Activated naive CD4-positive, alpha-beta T cell treated with anti-CD3 and anti-CD28 coated beads, Interleukin-2, amount 50 U/mL, for 24 hours (primary cell): ENCODE data around the gene ABCD3.
"Not testable (repeated sequence)": the region's sequence is repeated elsewhere in the genome, so short reads cannot be mapped to it uniquely, and the experiment has no call there.

Experiments used
- H3K27ac Mint-ChIP-seq: one replicate; pipeline ENCODE4 v1.8.0; 2021; ENCODE audit warnings: mild to moderate bottlenecking, mixed read lengths
- H3K27me3 Mint-ChIP-seq: one replicate; pipeline ENCODE4 v1.8.0; 2021; ENCODE audit warnings: mixed read lengths
- H3K36me3 Mint-ChIP-seq: one replicate; pipeline ENCODE4 v1.8.0; 2021; ENCODE audit warnings: mixed read lengths
- H3K4me1 Mint-ChIP-seq: one replicate; pipeline ENCODE4 v1.8.0; 2021; ENCODE audit warnings: mixed read lengths
- H3K4me3 Mint-ChIP-seq: one replicate; pipeline ENCODE4 v1.8.0; 2021; ENCODE audit warnings: mild to moderate bottlenecking, mixed read lengths
- H3K9me3 Mint-ChIP-seq: one replicate; pipeline ENCODE4 v1.8.0; 2021; ENCODE audit warnings: mixed read lengths

The ABCD3 gene

GRCh38 chr1:94428927-94429528 lies 10.8 kb downstream of the ABCD3 start:
- not testable (repeated sequence) for H3K9me3 Mint-ChIP-seq, H3K27me3 Mint-ChIP-seq, H3K4me3 Mint-ChIP-seq, H3K36me3 Mint-ChIP-seq, H3K27ac Mint-ChIP-seq
- H3K4me1 Mint-ChIP-seq, result peaks cover 58% of the 10 kb centered on the region

GRCh38 chr1:94430066-94430465 lies 11.9 kb downstream of the ABCD3 start:
- Mint-ChIP-seq H3K36me3 (peaks cover 11% of the 10 kb centered on the region), H3K4me1 (peaks cover 59% of the 10 kb centered on the region)
- not testable (repeated sequence) for H3K27ac Mint-ChIP-seq, H3K27me3 Mint-ChIP-seq, H3K4me3 Mint-ChIP-seq, H3K9me3 Mint-ChIP-seq

GRCh38 chr1:94433866-94434265 lies 15.7 kb downstream of the ABCD3 start:
- peaks cover 7% of the 10 kb centered on the region for H3K9me3 Mint-ChIP-seq
- no peak overlapping the region for H3K27ac Mint-ChIP-seq
- peaks cover 17% of the 10 kb centered on the region for H3K36me3 Mint-ChIP-seq
- no peak overlapping the region for H3K4me3 Mint-ChIP-seq
- no peaks in the 10 kb centered on the region for H3K27me3 Mint-ChIP-seq
- peaks cover 50% of the 10 kb centered on the region for H3K4me1 Mint-ChIP-seq

GRCh38 chr1:94434365-94435045 lies 16.3 kb downstream of the ABCD3 start:
- H3K27ac Mint-ChIP-seq, result no peak overlapping the region
- H3K27me3 Mint-ChIP-seq, result no peaks in the 10 kb centered on the region
- H3K9me3 Mint-ChIP-seq, result peaks cover 7% of the 10 kb centered on the region
- H3K4me3 Mint-ChIP-seq, result no peak overlapping the region
- peaks cover 51% of the 10 kb centered on the region for H3K4me1 Mint-ChIP-seq
- H3K36me3 Mint-ChIP-seq, result peaks cover 15% of the 10 kb centered on the region

DNA sequence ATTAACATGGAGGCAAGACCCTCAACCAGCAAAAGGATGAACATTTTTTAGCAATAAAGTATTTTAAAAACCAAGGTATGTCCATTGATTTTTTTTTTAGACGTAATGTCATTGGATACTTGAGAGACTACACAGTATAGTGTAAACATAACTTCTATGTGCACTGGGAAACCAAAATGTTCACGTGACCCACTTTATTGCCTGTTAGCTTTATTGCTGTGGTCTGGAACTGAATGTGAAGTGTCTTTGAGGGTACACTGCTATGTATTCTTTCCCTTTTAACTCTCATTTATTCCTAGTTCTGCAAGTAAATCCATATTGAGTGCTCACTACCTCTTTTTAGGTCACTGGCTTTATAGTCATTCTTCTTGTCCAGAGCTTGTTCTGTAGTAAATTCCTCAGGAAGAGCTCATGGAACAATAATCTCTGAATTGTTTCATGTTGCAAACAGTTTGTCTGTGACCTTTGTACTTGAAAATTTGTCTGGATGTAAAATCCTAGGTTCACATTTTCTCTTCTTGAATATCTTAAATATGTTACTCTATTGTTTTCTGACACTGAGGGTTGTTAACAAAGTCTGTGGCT lies 20.6 kb downstream of the ABCD3 start:
- H3K27ac Mint-ChIP-seq, result no peak overlapping the region
- H3K9me3 Mint-ChIP-seq, result peaks cover 22% of the 10 kb centered on the region
- H3K27me3 Mint-ChIP-seq, result no peaks in the 10 kb centered on the region
- no peak overlapping the region for H3K4me3 Mint-ChIP-seq
- peaks cover 27% of the 10 kb centered on the region for H3K36me3 Mint-ChIP-seq
- H3K4me1 Mint-ChIP-seq, result peaks cover 45% of the 10 kb centered on the region

DNA sequence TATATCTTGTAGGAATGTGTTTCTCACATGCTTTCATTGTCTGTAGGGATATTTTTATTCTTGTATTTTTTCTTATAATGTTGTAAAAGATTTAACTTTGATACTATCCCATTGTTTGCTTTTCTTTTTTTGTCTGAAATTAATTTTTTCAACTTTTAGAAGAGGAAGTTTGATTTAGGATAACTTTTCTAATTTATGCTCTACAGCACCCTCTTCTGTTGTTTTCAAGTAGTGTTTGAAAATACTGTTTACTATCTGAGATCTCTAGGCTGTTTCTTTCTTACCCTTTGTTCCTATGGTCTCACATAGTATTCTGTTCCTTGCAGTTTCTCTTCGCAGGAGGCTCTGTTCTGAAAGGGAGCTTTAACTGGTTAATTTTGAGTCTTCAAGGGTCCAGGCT lies 21.9 kb downstream of the ABCD3 start:
- no peak overlapping the region for H3K27ac Mint-ChIP-seq
- no peak overlapping the region for H3K4me3 Mint-ChIP-seq
- peaks cover 22% of the 10 kb centered on the region for H3K9me3 Mint-ChIP-seq
- no peaks in the 10 kb centered on the region for H3K27me3 Mint-ChIP-seq
- H3K4me1 Mint-ChIP-seq, result peaks cover 36% of the 10 kb centered on the region
- H3K36me3 Mint-ChIP-seq, result peaks cover 24% of the 10 kb centered on the region

DNA sequence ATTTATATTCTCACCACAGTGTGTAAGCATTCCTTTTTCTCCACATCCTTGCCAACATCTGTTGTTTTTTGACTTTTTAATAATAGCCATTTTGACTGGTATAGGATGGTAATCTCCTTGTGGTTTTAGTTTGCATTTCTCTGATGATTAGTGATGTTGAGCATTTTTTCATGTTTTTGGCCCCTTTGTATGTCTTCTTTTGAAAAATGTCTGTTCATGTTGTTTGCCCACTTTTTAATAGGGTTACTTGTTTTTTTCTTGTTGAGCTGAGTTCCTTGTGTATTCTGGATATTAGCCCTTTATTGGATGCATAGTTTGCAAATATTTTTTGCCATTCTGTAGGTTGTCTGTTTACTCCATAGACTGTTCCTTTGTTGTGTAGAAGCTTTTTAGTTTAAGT lies 24.9 kb downstream of the ABCD3 start:
- Mint-ChIP-seq H3K9me3 (peaks cover 22% of the 10 kb centered on the region), H3K36me3 (peaks cover 33% of the 10 kb centered on the region)
- not testable (repeated sequence) for H3K27ac Mint-ChIP-seq

GRCh38 chr1:94444819-94445218 lies 26.6 kb downstream of the ABCD3 start:
- H3K4me3 Mint-ChIP-seq, result not testable (repeated sequence)

More for the DNA sequence above, 24.9 kb downstream of the ABCD3 start:
- not testable (repeated sequence) for H3K27me3 Mint-ChIP-seq, H3K4me3 Mint-ChIP-seq
- H3K4me1 Mint-ChIP-seq, result peaks cover 26% of the 10 kb centered on the region

GRCh38 chr1:94445733-94446132 lies 27.5 kb downstream of the ABCD3 start:
- H3K27me3 Mint-ChIP-seq, H3K27ac Mint-ChIP-seq, H3K4me3 Mint-ChIP-seq: not testable (repeated sequence)
- H3K9me3 Mint-ChIP-seq, result peaks cover 30% of the 10 kb centered on the region
- H3K4me1 Mint-ChIP-seq, result peaks cover 10% of the 10 kb centered on the region
- peaks cover 53% of the 10 kb centered on the region for H3K36me3 Mint-ChIP-seq

More at GRCh38 chr1:94444819-94445218, 26.6 kb downstream of the ABCD3 start:
- H3K9me3 Mint-ChIP-seq, result peaks cover 30% of the 10 kb centered on the region
- H3K27ac Mint-ChIP-seq, H3K27me3 Mint-ChIP-seq: not testable (repeated sequence)
- peaks cover 15% of the 10 kb centered on the region for H3K4me1 Mint-ChIP-seq
- H3K36me3 Mint-ChIP-seq, result peaks cover 48% of the 10 kb centered on the region

DNA sequence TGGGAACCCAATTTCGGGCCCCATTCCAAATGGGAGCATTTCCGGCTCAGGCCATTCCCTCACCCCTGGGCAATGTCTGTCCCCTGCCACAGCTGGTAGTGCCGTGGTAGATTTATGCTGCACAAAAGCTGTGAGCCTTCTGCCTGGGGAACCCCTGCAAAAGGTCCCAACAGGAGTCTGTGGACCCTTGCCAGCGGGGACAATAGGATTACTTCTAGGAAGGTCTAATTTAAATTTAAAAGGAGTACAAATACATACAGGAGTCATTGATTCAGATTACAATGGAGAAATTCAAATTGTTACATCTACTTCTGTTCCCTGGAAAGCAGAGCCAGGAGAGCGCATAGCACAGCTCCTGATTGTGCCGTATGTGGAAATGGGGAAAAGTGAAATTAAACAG lies 28.0 kb downstream of the ABCD3 start:
- Mint-ChIP-seq H3K36me3 (peaks cover 56% of the 10 kb centered on the region), H3K9me3 (peaks cover 30% of the 10 kb centered on the region), H3K4me1 (peaks cover 10% of the 10 kb centered on the region)
- H3K27ac Mint-ChIP-seq, H3K4me3 Mint-ChIP-seq, H3K27me3 Mint-ChIP-seq: not testable (repeated sequence)

DNA sequence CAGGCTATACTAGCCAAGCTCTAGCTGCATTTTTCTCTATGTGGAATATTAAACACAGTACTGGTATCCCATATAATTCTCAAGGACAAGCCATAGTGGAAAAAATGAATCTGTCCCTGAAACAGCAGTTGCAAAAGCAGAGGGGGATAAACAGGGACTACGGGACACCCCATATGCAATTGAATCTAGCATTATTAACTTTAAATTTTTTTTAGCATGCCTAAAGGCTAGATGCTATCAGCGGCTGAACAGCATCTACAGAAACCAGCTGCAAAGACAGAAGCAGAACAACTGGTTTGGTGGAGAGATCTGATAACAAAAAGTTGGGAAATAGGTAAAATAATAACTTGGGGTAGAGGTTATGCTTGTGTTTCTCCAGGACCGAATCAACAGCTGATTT lies 30.6 kb downstream of the ABCD3 start:
- H3K4me1 Mint-ChIP-seq, H3K27ac Mint-ChIP-seq, H3K27me3 Mint-ChIP-seq, H3K4me3 Mint-ChIP-seq: not testable (repeated sequence)
- H3K9me3 Mint-ChIP-seq, result peaks cover 24% of the 10 kb centered on the region
- peaks cover 52% of the 10 kb centered on the region for H3K36me3 Mint-ChIP-seq

DNA sequence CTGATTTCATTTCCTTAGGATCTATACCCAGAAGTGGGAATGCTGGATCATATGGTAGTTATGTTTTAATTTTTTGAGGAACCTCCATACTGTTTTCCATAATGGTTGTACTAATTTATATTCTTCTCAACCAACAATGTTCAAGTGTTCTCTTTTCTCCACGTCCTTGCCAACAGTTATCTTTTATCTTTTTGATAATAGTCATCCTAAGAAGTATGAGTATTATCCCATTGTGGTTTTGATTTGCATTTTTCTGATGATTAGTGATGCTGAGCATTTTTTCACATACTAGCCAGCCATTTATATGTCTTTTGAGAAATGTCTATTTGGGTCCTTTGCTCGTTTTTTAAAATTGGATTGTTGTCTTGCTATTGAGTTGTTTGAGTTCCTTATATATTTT lies 38.5 kb downstream of the ABCD3 start:
- H3K4me3 Mint-ChIP-seq, result no peak overlapping the region
- no peak overlapping the region for H3K27ac Mint-ChIP-seq
- peaks cover 12% of the 10 kb centered on the region for H3K9me3 Mint-ChIP-seq
- H3K36me3 Mint-ChIP-seq, result peaks cover 27% of the 10 kb centered on the region
- H3K27me3 Mint-ChIP-seq, result no peaks in the 10 kb centered on the region
- peaks cover 16% of the 10 kb centered on the region for H3K4me1 Mint-ChIP-seq

DNA sequence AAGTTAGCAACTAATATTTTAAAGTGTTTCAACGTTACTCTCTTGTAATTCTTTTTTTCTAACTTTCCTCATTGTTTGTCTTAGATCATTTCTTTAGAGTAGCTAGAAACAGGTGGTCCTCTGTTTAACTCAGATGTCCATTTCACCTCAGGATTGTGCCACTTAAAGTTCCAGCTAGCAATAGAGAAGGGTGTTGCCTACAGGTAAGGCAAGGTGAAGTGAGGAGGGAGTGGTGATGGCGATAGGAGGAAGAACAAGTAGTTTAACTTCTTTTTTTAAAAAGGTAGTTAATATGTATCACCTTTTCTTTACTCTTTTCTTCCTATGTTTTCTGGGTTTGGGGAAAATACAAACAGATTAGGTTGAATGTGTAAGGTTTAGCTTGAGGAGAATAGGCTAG lies 44.4 kb downstream of the ABCD3 start:
- H3K4me3 Mint-ChIP-seq, result no peak overlapping the region
- no peaks in the 10 kb centered on the region for H3K9me3 Mint-ChIP-seq
- H3K27me3 Mint-ChIP-seq, result no peaks in the 10 kb centered on the region
- H3K27ac Mint-ChIP-seq, result no peak overlapping the region
- peaks cover 14% of the 10 kb centered on the region for H3K36me3 Mint-ChIP-seq
- H3K4me1 Mint-ChIP-seq, result peaks cover 14% of the 10 kb centered on the region

DNA sequence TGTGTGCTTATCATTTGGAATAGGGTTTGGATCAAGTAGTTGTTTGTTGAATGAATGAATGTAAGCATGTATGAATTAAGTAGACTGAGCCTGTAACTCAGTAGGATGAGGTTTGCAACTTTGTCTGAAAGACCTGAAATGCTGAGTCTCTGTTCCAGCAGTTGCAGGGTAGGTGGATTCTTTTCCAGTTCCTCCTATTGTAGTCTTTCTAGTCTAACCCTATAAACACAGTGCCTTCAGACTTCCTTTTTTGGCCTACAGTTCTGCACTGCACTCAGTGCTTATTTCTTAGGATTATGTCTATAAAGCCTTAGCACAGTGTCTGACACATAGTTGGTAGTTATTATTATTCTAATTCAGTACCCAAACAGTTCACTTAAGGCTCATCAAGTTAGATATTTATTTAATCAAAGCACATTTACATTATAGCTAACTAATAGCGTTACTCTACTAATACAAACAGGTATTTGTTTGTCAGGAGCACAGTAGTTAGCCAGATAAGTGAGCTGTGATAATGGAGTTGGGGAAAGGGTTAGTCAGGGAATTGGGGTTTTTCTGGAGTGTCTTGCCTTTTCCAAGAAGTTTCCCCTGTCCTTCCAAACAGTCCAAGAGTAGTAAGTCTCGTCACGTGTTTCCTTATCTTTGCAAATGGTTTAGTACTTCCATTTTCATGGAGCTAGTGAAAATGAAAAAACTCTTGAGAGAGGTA lies 45.0 kb downstream of the ABCD3 start:
- Mint-ChIP-seq H3K36me3 (peaks cover 14% of the 10 kb centered on the region), H3K9me3 (no peaks in the 10 kb centered on the region), H3K4me3 (no peak overlapping the region), H3K27me3 (no peaks in the 10 kb centered on the region), H3K4me1 (peaks cover 14% of the 10 kb centered on the region), H3K27ac (peak overlapping the region; percentile 57)

GRCh38 chr1:94463765-94464330 lies 45.7 kb downstream of the ABCD3 start:
- Mint-ChIP-seq H3K36me3 (peaks cover 14% of the 10 kb centered on the region), H3K27ac (peak overlapping the region; percentile 57), H3K4me1 (peaks cover 9% of the 10 kb centered on the region), H3K4me3 (no peak overlapping the region), H3K27me3 (no peaks in the 10 kb centered on the region), H3K9me3 (no peaks in the 10 kb centered on the region)

DNA sequence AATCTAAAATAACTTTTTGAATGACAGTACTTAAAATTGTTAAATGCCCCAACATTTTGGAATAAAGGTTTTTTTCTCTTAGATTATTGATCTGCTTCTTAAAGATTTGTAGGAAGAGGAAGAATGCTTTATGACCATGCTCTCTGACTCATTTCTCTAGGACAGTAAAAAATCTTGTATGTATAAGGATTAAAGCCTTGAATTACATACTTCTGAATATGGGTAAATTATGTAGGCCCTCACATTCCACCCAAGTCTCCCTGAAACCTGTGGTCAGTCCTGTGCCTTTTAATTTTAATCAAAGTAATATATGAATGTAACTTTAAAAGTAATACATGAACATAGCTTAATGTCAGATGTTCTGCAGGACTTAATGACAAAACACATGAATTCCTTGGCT lies 50.5 kb downstream of the ABCD3 start:
- H3K27me3 Mint-ChIP-seq, result no peaks in the 10 kb centered on the region
- no peak overlapping the region for H3K4me3 Mint-ChIP-seq
- H3K9me3 Mint-ChIP-seq, result no peaks in the 10 kb centered on the region
- H3K27ac Mint-ChIP-seq, result no peak overlapping the region
- peaks cover 9% of the 10 kb centered on the region for H3K36me3 Mint-ChIP-seq
- peaks cover 2% of the 10 kb centered on the region for H3K4me1 Mint-ChIP-seq
